HEK293 (cell line): Measurements from ENCODE around the gene CAMP.

ENCODE experiments used
- CTCF ChIP-seq: fragments of 450-650 bp; formaldehyde crosslinking; IDR thresholded peaks from 2 replicates; pipeline ENCODE4 v1.5.1; 2016; ENCODE audit warnings: missing biosample characterization, missing genetic modification characterization
- IKZF3 ChIP-seq: fragments of 450-650 bp; IDR thresholded peaks from 2 replicates; pipeline ENCODE4 v1.5.0; 2018; ENCODE audit warnings: missing biosample characterization, mild to moderate bottlenecking, missing genetic modification characterization, moderate library complexity
- YY2 ChIP-seq: fragments of 450-650 bp; formaldehyde crosslinking; IDR thresholded peaks from 2 replicates; pipeline ENCODE4 v1.5.1; 2016; ENCODE audit warnings: missing biosample characterization, missing genetic modification characterization

DNA sequence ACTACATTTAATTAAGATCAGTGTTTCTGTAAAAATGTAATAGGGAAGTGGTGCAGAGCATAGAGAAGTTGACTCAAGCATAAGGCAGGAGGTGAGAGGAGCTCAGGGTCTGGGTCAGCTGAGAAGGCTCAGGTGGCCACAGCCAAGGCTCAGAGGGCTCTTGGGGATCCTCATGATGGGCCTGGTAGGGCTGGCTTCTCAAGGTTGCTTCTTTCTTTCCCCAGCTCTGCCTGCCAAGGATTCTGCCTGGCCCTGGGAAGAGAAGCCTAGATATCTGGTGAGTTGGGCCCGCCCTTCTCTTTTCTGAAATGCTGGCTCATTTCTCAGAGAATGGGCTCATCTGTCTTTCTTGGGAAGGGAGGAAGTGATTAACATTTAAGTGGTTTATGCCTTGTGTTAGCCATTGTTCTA, 24.1 kb downstream of the CAMP start:
- TF ChIP-seq CTCF = no peak
- TF ChIP-seq IKZF3 (tag by site-specific recombination) = no peak
- no peak for TF ChIP-seq YY2 (tag by site-specific recombination)
